DMS53 treated with DMSO at 0.1 percent for 48 hours (cell line): ENCODE results near the gene DHRSX.
"Not testable (repeated sequence)": the region's sequence is repeated elsewhere in the genome, so short reads cannot be mapped to it uniquely, and the experiment has no call there.

ENCODE experiments used
- DNase-seq: peaks from one replicate; lab custom pipeline; 2025; ENCODE audit not compliant: unreplicated experiment; lab: John Stamatoyannopoulos, UW

The DHRSX gene

DNA sequence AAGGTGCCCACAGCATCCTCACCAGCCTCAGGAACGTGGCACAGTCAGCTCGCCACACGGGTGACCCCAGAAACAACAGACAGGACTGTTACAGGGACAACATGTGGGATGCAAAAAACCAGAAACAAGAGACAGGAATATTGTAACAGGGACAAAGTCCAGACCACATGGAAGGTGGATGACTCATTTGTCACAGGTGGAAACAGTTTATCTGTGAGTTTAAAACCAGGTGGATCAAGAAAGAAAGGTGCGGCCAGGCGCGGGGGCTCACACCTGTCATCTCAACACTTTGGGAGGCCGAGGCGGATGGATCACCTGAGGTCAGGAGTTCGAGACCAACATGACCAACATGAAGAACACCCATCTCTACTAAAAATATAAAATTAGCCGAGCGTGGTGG is 23.5 kb downstream of the DHRSX start:
- not testable (repeated sequence) for DNase-seq

DNA sequence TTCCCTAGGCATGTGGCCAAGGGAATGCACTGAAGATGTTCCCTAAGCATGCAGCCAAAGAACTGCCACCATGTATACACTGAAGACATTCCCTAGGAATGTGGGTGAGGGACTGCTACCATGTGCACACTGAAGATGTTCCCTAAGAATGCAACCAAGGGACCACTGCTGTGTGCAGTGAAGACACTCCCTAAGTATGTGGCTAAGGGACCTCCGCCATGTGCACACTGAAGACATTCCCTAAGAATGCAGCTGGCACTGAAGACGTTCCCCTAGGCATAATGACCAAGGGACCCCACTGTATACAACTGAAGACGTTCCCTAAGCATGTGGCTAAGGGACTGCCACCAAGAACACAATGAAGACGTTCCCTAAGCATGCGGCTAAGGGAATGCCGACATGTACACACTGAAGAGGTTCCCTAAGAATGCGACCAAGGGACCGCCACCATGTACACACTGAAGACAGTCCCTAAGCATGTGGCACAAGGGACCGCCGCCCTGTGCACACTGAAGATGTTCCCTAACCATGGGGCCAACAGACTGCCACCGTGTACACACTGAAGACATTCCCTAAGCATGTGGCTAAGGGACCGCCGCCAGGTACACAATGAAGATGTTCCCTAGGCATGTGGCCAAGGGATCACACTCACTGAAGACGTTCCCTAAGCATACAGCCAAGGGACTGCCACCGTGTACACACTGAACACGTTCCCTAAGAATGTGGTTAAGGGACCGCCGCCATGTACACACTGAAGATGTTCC is 25.6 kb downstream of the DHRSX start:
- no peak for DNase-seq

- DNase-seq = no peak
Observed at GRCh38 chrX:2474280-2474962, 26.4 kb downstream of the DHRSX start.

DNA sequence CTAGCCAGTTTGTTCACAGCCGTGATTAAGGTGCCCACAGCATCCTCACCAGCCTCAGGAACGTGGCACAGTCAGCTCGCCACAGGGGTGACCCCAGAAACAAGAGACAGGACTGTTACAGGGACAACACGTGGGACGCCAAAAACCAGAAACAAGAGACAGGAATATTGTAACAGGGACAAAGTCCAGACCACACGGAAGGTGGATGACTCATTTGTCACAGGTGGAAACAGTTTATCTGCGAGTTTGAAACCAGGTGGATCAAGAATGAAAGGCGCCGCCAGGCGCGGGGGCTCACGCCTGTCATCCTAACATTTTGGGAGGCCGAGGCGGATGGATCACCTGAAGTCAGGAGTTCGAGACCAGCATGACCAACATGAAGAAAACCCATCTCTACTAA is 27.7 kb downstream of the DHRSX start:
- DNase-seq = not testable (repeated sequence)

GRCh38 chrX:2471641-2472040 is 29.1 kb downstream of the DHRSX start:
- DNase-seq = no peak

DNA sequence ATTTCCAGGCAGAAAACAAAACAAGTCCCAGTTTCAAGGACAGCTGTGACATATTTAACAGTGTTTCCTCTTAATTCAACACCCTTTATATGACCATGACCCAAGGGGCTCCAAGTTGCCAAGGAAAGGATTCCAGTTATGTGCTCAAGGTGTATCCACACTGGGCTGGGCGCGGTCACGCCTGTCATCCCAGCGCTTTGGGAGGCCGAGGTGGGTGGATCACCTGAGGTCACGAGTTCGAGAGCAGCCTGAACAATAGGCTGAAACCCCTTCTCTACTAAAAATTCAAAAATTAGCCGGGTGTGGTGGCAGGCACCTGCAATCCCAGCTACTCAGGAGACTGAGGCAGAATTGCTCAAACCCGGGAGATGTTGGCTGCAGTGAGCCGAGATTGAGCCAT is 29.6 kb downstream of the DHRSX start:
- not testable (repeated sequence) for DNase-seq

DNA sequence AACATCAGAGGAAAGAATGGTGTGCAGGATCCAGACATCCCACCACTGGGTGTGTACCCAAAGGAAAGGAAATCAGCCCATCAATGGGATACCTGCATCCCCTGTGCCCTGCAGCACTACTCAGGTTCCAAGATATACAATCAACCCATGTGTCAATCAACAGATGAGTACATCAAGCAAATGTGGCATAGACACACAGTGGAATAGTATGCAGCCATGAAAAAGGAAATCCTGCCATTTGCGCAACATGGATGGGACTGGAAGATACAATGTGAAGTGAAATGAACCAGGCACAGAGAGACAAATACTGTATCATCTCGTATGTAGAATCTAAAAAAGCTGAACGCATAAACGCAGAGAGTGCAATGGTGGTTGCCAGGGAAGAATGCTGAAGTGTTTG is 30.9 kb downstream of the DHRSX start:
- DNase-seq = not testable (repeated sequence)

- no peak for DNase-seq
Observed at GRCh38 chrX:2469196-2469685, 31.5 kb downstream of the DHRSX start.

DNA sequence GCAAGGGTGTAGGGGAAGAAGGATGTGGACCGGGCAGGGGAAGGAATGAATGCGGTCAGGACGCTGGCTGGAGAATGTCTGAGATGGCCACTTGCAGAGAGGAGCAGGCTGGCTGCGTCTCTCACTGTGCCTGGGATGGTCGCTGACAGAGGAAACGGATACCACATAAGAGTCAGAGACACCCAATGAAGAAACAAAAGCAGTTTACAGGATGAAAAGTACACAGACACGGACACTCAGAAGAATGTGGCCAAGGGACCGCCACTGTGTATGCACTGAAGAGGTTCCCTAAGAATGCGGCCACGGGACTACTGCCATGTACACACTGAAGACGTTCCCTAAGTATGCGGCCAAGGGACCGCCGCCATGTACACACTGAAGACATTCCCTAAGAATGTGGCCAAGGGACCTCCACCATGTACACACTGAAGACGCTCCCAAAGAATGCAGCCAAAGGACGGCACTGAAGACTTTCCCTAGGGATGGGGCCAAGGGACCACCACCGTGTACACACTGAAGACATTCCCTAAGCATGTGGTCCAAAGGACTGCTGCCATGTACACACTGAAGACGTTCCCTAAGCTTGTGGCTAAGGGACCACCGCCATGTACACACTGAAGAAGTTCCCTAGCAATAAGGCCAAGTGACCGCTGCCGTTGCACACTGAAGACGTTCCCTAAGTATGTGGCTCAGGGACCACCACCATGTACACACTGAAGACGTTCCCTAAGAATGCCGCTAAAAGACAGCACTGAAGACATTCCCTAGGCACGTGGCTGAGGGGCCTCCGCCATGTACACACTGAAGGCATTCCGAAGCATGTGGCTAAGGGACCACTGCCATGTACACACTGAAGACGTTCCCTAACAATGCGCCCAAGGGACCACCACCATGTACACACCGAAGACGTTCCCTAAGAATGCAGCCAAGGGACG is 32.2 kb downstream of the DHRSX start:
- DNase-seq = no peak

- no peak for DNase-seq
Observed at GRCh38 chrX:2466876-2467656, 33.7 kb downstream of the DHRSX start.

- DNase-seq = no peak
Observed at GRCh38 chrX:2464677-2465166, 36.1 kb downstream of the DHRSX start.

- no peak for DNase-seq
Observed at GRCh38 chrX:2463973-2464676, 36.7 kb downstream of the DHRSX start.

DNA sequence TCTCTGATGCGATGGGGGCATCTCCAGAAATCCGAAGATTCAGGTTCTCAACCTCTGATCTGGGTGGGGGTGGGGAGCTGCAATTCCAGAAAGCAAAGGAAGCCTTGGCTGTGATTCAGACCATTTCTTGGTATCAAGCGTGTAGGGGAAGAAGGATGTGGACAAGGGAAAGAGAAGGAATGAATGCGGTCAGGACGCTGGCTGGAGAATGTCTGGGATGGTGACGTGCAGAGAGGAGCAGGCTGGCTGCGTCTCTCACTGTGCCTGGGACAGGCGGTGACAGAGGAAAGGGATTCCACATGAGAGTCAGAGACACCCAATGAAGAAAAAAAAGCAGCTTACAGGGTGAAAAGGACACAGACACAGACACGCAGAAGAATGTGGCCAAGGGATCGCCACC is 37.3 kb downstream of the DHRSX start:
- DNase-seq = not testable (repeated sequence)

DNA sequence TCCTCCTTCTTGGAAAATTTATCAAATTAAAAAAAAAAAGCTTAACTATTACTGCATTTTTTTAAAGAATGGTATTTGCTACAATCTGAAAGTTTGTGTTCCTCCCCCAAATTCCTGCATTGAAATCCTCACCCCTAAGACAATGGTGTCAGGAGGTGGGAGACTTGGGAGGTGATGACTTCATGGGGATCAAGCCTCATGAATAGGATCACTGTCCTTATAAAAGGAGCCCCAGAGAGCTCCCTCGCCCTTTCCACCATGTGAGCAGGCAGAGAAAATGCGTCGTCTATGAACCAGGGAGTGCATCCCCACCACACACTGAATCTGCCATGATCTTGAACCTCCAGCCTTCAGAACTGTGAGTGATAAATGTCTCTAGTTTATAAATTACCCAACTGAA is 38.0 kb downstream of the DHRSX start:
- DNase-seq = no peak

DNA sequence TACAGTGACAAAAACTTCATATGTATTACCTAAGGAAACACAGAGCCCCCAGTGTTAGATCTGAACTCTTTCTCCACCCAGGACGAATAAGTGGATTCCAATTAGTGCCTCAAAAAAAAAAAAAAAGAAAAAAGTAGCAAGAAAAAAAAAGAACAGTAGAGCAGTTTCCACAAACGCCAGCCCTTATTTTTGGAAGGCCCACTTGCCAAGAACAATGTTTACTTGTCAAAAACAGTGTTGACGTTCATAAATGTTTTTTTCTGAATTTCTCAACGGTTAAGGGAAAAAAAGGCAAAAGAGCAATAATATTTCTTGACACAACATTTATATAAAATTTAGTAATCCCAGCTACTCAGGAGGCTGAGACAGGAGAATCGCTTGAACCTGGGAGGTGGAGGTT is 38.7 kb downstream of the DHRSX start:
- DNase-seq = no peak

DNA sequence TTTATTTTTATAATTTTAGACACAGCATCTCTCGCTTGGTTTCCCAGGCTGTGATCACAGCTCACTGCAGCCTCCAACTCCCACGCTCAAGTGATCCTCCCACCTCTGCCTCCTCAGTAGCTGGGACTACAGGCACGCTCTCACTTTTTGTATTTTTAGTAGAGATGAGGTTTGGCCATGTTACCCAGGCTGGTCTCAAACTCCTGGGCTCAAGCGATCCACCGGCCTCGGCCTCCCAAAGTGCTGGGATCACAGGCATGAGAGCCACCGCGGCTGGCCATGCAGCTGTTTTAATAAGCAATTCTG is 39.1 kb downstream of the DHRSX start:
- DNase-seq = no peak

GRCh38 chrX:2460821-2461710 is 39.7 kb downstream of the DHRSX start:
- not testable (repeated sequence) for DNase-seq

- not testable (repeated sequence) for DNase-seq
Observed at GRCh38 chrX:2460048-2460447, 40.7 kb downstream of the DHRSX start.

GRCh38 chrX:2458309-2458708 is 42.5 kb downstream of the DHRSX start:
- no peak for DNase-seq
